Caco-2 (cell line): ENCODE measurements around the gene B4GALNT2. TPM values are rescaled to one million over a fixed set of nuclear protein-coding genes. Genes with fewer than 3 reads are reported as not detected.
"Not testable (repeated sequence)": the region's sequence is repeated elsewhere in the genome, so short reads cannot be mapped to it uniquely, and the experiment has no call there.

Source experiments
- BruUV-seq: library from RNA; stranded (reverse); fragments of 400-500 nt; replicated peaks from 2 replicates; lab custom pipeline; 2021; lab: Mats Ljungman, UMichigan
- CTCF ChIA-PET: fragments of 300-600 bp; sonication (Branson Sonifier 250); formaldehyde crosslinking; loops from one replicate; lab custom pipeline; 2022; ENCODE audit warnings: antibody characterized with exemption; lab: Charles Lee
- POLR2A ChIA-PET: fragments of 300-600 bp; sonication (Branson Sonifier 250); formaldehyde crosslinking; loops from one replicate; lab custom pipeline; 2022; ENCODE audit warnings: antibody characterized with exemption; lab: Charles Lee
- DNase-seq, 2 experiments: peaks; one replicate each; pipeline versions ENCODE4 v3.0.0 to v3.0.0-alpha.2; 2020 to 2022
- H3K27me3 ChIP-seq: replicated peaks from 2 replicates; pipeline ENCODE4 v1.6.0; 2011; ENCODE audit warnings: low read length; ENCODE audit not compliant: control insufficient read depth, insufficient read depth
- H3K36me3 ChIP-seq: 2 replicates; pipeline ENCODE4 v1.5.1; 2011; ENCODE audit warnings: low read length; ENCODE audit not compliant: control insufficient read depth, insufficient read depth
- H3K4me1 ChIP-seq: fragments of 250-450 bp; sonication (Bioruptor Pico); 2 replicates; pipeline ENCODE4 v1.5.1; 2020; ENCODE audit warnings: mild to moderate bottlenecking
- H3K4me3 ChIP-seq: 2 replicates; pipeline ENCODE4 v1.5.1; 2011; ENCODE audit warnings: low read depth, mild to moderate bottlenecking, control low read depth, low read length
- H3K9me3 ChIP-seq: fragments of 250-450 bp; sonication (Bioruptor Pico); 2 replicates; pipeline ENCODE4 v1.5.1; 2020; ENCODE audit warnings: mild to moderate bottlenecking, moderate library complexity
- H3K27ac Mint-ChIP-seq: one replicate; pipeline ENCODE4 v1.8.0; 2022; ENCODE audit warnings: mixed read lengths; ENCODE audit not compliant: unreplicated experiment
- H3K27me3 Mint-ChIP-seq: one replicate; pipeline ENCODE4 v1.8.0; 2022; ENCODE audit warnings: mixed read lengths; ENCODE audit not compliant: insufficient read depth, unreplicated experiment
- H3K36me3 Mint-ChIP-seq: one replicate; pipeline ENCODE4 v1.8.0; 2022; ENCODE audit warnings: mild to moderate bottlenecking, mixed read lengths; ENCODE audit not compliant: insufficient read depth, unreplicated experiment
- H3K4me1 Mint-ChIP-seq: one replicate; pipeline ENCODE4 v1.8.0; 2022; ENCODE audit warnings: low read depth, mixed read lengths; ENCODE audit not compliant: unreplicated experiment
- H3K4me3 Mint-ChIP-seq: one replicate; pipeline ENCODE4 v1.8.0; 2022; ENCODE audit warnings: mild to moderate bottlenecking, moderate library complexity, mixed read lengths; ENCODE audit not compliant: unreplicated experiment
- H3K9me3 Mint-ChIP-seq: one replicate; pipeline ENCODE4 v1.8.0; 2022; ENCODE audit warnings: mixed read lengths; ENCODE audit not compliant: unreplicated experiment
- CTCF ChIP-seq, 2 experiments: fragments of 200-600 bp in 1 of 2; IDR thresholded peaks; 1 replicate in 1 of 2; 2 replicates in 1 of 2; pipeline versions ENCODE4 v1.5.1 to v1.8.0; 2011 to 2022; ENCODE audit warnings: antibody characterized with exemption in 1 of 2, control low read depth in 1 of 2, inconsistent platforms in 1 of 2, low read depth in 1 of 2, low read length in 1 of 2, mild to moderate bottlenecking in 1 of 2, moderate library complexity in 1 of 2; ENCODE audit not compliant: insufficient read depth in 1 of 2, severe bottlenecking in 1 of 2, unreplicated experiment in 1 of 2
- intact Hi-C: fragments of 100-400 bp; cut with micrococcal nuclease; formaldehyde crosslinking; loops from one replicate; pipeline ENCODE4 v1.10.0; 2022; ENCODE audit not compliant: unreplicated experiment
- total RNA-seq: library from RNA; stranded (reverse); gene quantifications from 2 replicates; pipeline ENCODE4 v1.2.3, GENCODE V29; 2022

The B4GALNT2 gene
- total RNA-seq, 1 experiment from 2014 or later = 1.3 TPM

DNA sequence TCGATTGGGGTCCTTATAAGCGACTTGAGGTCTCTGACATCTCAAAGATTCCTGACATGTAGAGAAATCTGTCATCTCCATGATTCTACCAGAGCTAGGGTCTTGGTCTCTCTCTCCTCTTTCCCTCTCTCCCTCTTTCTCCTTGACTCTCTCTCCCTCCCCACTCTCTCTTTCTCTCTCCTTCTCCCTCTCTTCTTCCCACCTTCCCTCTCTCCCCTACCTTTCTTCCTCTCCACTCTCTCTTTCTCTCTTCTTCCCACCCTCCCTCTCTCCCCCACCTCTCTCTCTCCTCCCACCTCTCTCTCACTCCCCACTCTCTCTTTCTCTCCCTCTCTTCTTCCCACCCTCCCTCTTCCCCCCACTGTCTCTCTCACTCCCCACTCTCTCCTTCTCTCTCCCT is 32.6 kb downstream of the B4GALNT2 start:
- CTCF ChIA-PET = no interaction called here
- no peaks in the 10 kb centered on the region for H3K4me1 Mint-ChIP-seq
- POLR2A ChIA-PET = no interaction called here
- intact Hi-C loops = no loop called here
- Histone ChIP-seq H3K9me3 (peaks cover 10% of the 10 kb centered on the region), H3K4me1 (peaks cover 4% of the 10 kb centered on the region; the same call in 1 of the 2 replicates), H3K36me3 (no peaks in the 10 kb centered on the region), H3K27me3 (no peaks in the 10 kb centered on the region), H3K4me3 (no peak overlapping the region)
- no peak overlapping the region for H3K4me3 Mint-ChIP-seq
- H3K9me3 Mint-ChIP-seq = peaks cover 14% of the 10 kb centered on the region
- peaks cover 12% of the 10 kb centered on the region for H3K27me3 Mint-ChIP-seq
- no peak for DNase-seq
- no TSS peak for BruUV-seq
- no peak for TF ChIP-seq CTCF (IDR thresholded peaks at IDR 0.05; ENCODE audit: insufficient read depth in 1 of 2, low read depth in 1 of 2, low read length in 1 of 2, severe bottlenecking in 1 of 2, unreplicated experiment in 1 of 2)
- H3K36me3 Mint-ChIP-seq = no peaks in the 10 kb centered on the region
- H3K27ac Mint-ChIP-seq = no peak overlapping the region

GRCh38 chr17:49168706-49169105 is 36.1 kb downstream of the B4GALNT2 start:
- Mint-ChIP-seq H3K4me3 (no peak overlapping the region), H3K36me3 (no peaks in the 10 kb centered on the region), H3K4me1 (no peaks in the 10 kb centered on the region), H3K27ac (no peak overlapping the region), H3K9me3 (peaks cover 36% of the 10 kb centered on the region), H3K27me3 (peaks cover 12% of the 10 kb centered on the region)
- Histone ChIP-seq H3K36me3 (no peaks in the 10 kb centered on the region), H3K4me1 (no peaks in the 10 kb centered on the region), H3K27me3 (no peaks in the 10 kb centered on the region), H3K4me3 (no peak overlapping the region), H3K9me3 (peaks cover 33% of the 10 kb centered on the region)
- BruUV-seq = no TSS peak
- intact Hi-C loops = no loop called here
- ChIA-PET CTCF (interaction anchor here (0.5 kb wide), 1 partner anchor 1031 kb away, joined by 6 read pairs; no protein-coding TSS in a partner anchor), POLR2A (no interaction called here)
- TF ChIP-seq CTCF (IDR thresholded peaks at IDR 0.05; ENCODE audit: insufficient read depth in 1 of 2, low read depth in 1 of 2, low read length in 1 of 2, severe bottlenecking in 1 of 2, unreplicated experiment in 1 of 2) = no peak
- no peak for DNase-seq

DNA sequence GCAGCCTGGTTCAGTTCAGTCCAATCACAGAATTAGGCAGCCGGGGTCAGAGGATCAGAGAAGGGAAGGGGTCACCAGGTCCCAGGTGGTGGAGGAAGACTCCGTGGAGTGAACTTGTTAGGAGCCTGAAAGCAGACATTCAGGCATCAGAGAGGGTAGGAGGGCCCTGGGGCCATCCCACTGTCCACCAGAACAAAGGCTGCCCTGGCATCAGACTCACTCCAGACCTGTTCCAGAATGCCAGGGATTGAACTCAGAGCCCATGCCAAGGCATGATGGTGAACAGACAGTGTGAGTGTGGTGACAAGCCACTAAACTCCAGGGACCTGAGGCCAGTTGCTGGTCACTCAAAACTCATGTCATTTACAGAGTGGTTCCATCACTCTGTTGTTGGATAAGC is 37.6 kb downstream of the B4GALNT2 start:
- H3K27me3 ChIP-seq = no peaks in the 10 kb centered on the region
- ChIA-PET POLR2A (no interaction called here), CTCF (no interaction called here)
- no peak overlapping the region for H3K4me3 ChIP-seq
- H3K27ac Mint-ChIP-seq = no peak overlapping the region
- H3K4me1 Mint-ChIP-seq = no peaks in the 10 kb centered on the region
- no peak for DNase-seq
- intact Hi-C loops = no loop called here
- H3K9me3 Mint-ChIP-seq = peaks cover 51% of the 10 kb centered on the region
- H3K9me3 ChIP-seq = peaks cover 41% of the 10 kb centered on the region
- no peak overlapping the region for H3K4me3 Mint-ChIP-seq
- no peaks in the 10 kb centered on the region for H3K36me3 ChIP-seq
- no peaks in the 10 kb centered on the region for H3K36me3 Mint-ChIP-seq
- no peaks in the 10 kb centered on the region for H3K4me1 ChIP-seq
- H3K27me3 Mint-ChIP-seq = peaks cover 10% of the 10 kb centered on the region
- TF ChIP-seq CTCF (IDR thresholded peaks at IDR 0.05; ENCODE audit: insufficient read depth in 1 of 2, low read depth in 1 of 2, low read length in 1 of 2, severe bottlenecking in 1 of 2, unreplicated experiment in 1 of 2) = no peak
- BruUV-seq = no TSS peak

DNA sequence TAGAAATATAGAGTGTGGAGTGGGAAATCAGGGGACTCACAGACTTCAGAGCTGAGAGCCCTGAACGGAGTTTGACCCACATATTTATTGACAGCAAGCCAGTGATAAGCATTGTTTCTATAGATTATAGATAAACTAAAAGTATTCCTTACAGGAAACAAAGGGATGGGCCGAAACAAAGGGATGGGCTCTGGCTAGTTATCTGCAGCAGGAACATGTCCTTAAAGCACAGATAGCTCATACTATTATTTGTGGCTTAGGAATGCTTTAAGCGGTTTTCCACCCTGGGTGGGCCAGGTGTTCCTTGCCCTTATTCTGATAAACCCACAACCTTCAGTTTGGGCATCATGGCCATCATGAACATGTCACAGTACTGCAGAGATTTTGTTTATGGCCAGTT is 38.1 kb downstream of the B4GALNT2 start:
- H3K27me3 Mint-ChIP-seq, H3K27me3 ChIP-seq, H3K4me3 Mint-ChIP-seq, H3K36me3 Mint-ChIP-seq, H3K4me1 ChIP-seq, CTCF ChIA-PET, H3K27ac Mint-ChIP-seq, H3K4me1 Mint-ChIP-seq, DNase-seq, H3K4me3 ChIP-seq, H3K36me3 ChIP-seq, POLR2A ChIA-PET, BruUV-seq, intact Hi-C loops: not testable (repeated sequence)
- H3K9me3 ChIP-seq = peaks cover 46% of the 10 kb centered on the region
- H3K9me3 Mint-ChIP-seq = peaks cover 56% of the 10 kb centered on the region

GRCh38 chr17:49175978-49176377 is 43.4 kb downstream of the B4GALNT2 start:
- H3K27ac Mint-ChIP-seq, H3K4me1 ChIP-seq, intact Hi-C loops, BruUV-seq, H3K36me3 ChIP-seq, DNase-seq, H3K4me3 ChIP-seq, H3K4me1 Mint-ChIP-seq, H3K27me3 ChIP-seq, POLR2A ChIA-PET, CTCF ChIA-PET, H3K27me3 Mint-ChIP-seq, H3K36me3 Mint-ChIP-seq, H3K4me3 Mint-ChIP-seq: not testable (repeated sequence)
- peaks cover 59% of the 10 kb centered on the region for H3K9me3 ChIP-seq
- H3K9me3 Mint-ChIP-seq = peaks cover 61% of the 10 kb centered on the region
